Stomach smooth muscle (tissue), 2 donors: ENCODE data around the gene GSTA4.
A peak's percentile ranks its signal among the peaks of the same experiment; 100 is the strongest.

ENCODE experiments used
- H3K27ac ChIP-seq: one replicate; pipeline ENCODE4 v1.7.0; 2013; ENCODE audit warnings: mild to moderate bottlenecking, low read length, inconsistent platforms
- H3K27me3 ChIP-seq, 2 donors: one replicate each; pipeline ENCODE4 v1.7.0; 2013; ENCODE audit warnings: low read length in 2 of 2; ENCODE audit not compliant: insufficient read depth in 2 of 2, control insufficient read depth in 1 of 2
- H3K36me3 ChIP-seq, 2 donors: one replicate each; pipeline ENCODE4 v1.7.0; 2013; ENCODE audit warnings: low read length in 2 of 2; ENCODE audit not compliant: control insufficient read depth in 2 of 2, insufficient read depth in 2 of 2
- H3K4me1 ChIP-seq: one replicate; pipeline ENCODE4 v1.7.0; 2013; ENCODE audit warnings: low read length; ENCODE audit not compliant: control insufficient read depth, insufficient read depth
- H3K4me3 ChIP-seq, 2 donors: one replicate each; pipeline ENCODE4 v1.7.0; 2013; ENCODE audit warnings: low read length in 2 of 2
- H3K9ac ChIP-seq, 2 donors: one replicate each; pipeline ENCODE4 v1.7.0; 2013; ENCODE audit warnings: low read length in 2 of 2, mild to moderate bottlenecking in 1 of 2
- H3K9me3 ChIP-seq, 2 donors: one replicate each; pipeline ENCODE4 v1.7.0; 2013; ENCODE audit warnings: low read length in 2 of 2; ENCODE audit not compliant: control insufficient read depth in 2 of 2
- donor health status: healthy.
- donor health status: Pancreatic carcinoma.

GSTA4 gene

GRCh38 chr6:53032849-53033248 lies 37.8 kb upstream of the GSTA4 start:
- peak overlapping the region; percentile 3 for H3K27ac ChIP-seq
- peaks cover 33 to 36% of the 10 kb centered on the region in 2 donors for H3K36me3 ChIP-seq

DNA sequence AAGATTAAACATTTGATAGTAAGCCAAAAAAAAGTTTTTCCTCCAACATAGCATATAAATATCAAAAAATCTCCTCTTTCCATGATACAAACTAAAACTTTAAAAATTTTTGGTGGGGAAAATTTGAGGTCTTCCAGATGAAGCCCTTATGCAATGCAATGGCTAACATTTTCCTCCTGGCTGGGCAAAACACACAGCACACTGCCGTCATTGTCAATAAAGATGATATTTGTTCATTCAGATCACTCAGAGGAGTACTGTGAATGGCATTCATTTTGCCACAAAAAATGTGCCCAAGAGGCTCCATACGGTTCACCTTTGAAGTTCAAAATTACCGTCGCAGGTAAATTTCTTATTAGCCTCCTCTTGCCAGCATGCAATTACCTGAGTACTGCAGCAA lies 36.2 kb upstream of the GSTA4 start:
- H3K4me3 ChIP-seq, result no peak overlapping the region
- no peaks in the 10 kb centered on the region for H3K27me3 ChIP-seq
- no peak overlapping the region for H3K9ac ChIP-seq
- H3K4me1 ChIP-seq, result peaks cover 9% of the 10 kb centered on the region
- no peaks in the 10 kb centered on the region for H3K9me3 ChIP-seq
- H3K36me3 ChIP-seq, result peaks cover 38 to 43% of the 10 kb centered on the region in 2 donors
- H3K27ac ChIP-seq, result no peak overlapping the region

More at GRCh38 chr6:53032849-53033248, 37.8 kb upstream of the GSTA4 start:
- Histone ChIP-seq H3K4me1 (peaks cover 9% of the 10 kb centered on the region), H3K9ac (no peak overlapping the region), H3K4me3 (peak overlapping the region in 1 of 2 donors; percentile 0), H3K9me3 (no peaks in the 10 kb centered on the region), H3K27me3 (no peaks in the 10 kb centered on the region)

- H3K4me1 ChIP-seq, result peaks cover 6% of the 10 kb centered on the region
- H3K27me3 ChIP-seq, result no peaks in the 10 kb centered on the region
- H3K9me3 ChIP-seq, result no peaks in the 10 kb centered on the region
- H3K27ac ChIP-seq, result no peak overlapping the region
- H3K4me3 ChIP-seq, result no peak overlapping the region
- no peak overlapping the region for H3K9ac ChIP-seq
- peaks cover 32 to 51% of the 10 kb centered on the region in 2 donors for H3K36me3 ChIP-seq
These were observed 34.7 kb upstream of the GSTA4 start for GRCh38 chr6:53029761-53030160.

- Histone ChIP-seq H3K27ac (no peak overlapping the region), H3K4me3 (no peak overlapping the region), H3K9ac (no peak overlapping the region), H3K4me1 (peaks cover 6% of the 10 kb centered on the region), H3K36me3 (peaks cover 29 to 48% of the 10 kb centered on the region in 2 donors), H3K27me3 (no peaks in the 10 kb centered on the region), H3K9me3 (no peaks in the 10 kb centered on the region)
These were observed 34.2 kb upstream of the GSTA4 start for GRCh38 chr6:53029257-53029656.

DNA sequence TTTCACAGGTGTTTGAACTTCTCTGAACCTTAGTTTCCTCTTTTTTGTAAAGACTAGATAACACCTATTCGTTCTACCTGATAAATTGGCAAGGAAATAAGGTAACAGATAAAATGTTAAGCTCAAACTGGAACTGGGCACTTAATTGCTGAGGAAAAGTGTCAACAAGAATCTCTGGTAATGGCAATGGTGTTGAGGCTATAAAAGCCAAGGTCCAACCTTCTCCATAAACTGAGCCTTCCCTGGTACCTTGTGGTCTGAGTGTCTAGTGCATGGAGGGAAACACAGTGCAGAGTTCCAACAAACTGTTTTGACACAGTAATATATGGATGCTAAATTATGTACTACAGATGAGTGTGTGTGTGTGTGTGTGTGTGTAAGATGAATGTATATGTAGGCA lies 33.4 kb upstream of the GSTA4 start:
- H3K36me3 ChIP-seq, result peaks cover 32 to 53% of the 10 kb centered on the region in 2 donors
- H3K9ac ChIP-seq, result no peak overlapping the region
- peaks cover 6% of the 10 kb centered on the region for H3K4me1 ChIP-seq
- H3K4me3 ChIP-seq, result no peak overlapping the region
- no peaks in the 10 kb centered on the region for H3K27me3 ChIP-seq
- H3K27ac ChIP-seq, result no peak overlapping the region
- H3K9me3 ChIP-seq, result no peaks in the 10 kb centered on the region

- Histone ChIP-seq H3K36me3 (peaks cover 32 to 52% of the 10 kb centered on the region in 2 donors), H3K27me3 (no peaks in the 10 kb centered on the region), H3K27ac (no peak overlapping the region), H3K9me3 (no peaks in the 10 kb centered on the region), H3K9ac (no peak overlapping the region), H3K4me1 (no peaks in the 10 kb centered on the region), H3K4me3 (no peak overlapping the region)
These were observed 32.1 kb upstream of the GSTA4 start for GRCh38 chr6:53027131-53027718.

DNA sequence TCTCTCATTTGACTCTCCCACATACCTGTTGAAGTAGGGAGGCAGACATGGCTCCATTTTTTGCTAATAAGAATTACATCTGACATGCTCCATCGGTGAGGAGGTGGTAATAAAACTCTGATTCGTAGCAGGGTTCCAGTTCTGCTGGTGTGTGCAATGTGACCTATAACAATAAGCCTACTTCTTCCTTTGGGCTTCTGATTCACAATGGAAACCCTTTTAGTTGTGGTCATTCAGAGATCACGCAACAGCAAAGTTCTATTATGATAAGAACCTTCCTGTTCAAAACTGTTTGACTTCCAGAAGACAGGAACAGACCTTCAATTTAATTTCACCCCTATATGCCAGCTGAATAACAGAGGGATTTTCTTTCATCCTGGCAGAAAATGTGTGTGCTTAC lies 31.4 kb upstream of the GSTA4 start:
- Histone ChIP-seq H3K4me3 (no peak overlapping the region), H3K36me3 (peaks cover 27 to 51% of the 10 kb centered on the region in 2 donors), H3K9me3 (no peaks in the 10 kb centered on the region), H3K9ac (no peak overlapping the region), H3K27ac (no peak overlapping the region), H3K27me3 (no peaks in the 10 kb centered on the region), H3K4me1 (no peaks in the 10 kb centered on the region)

DNA sequence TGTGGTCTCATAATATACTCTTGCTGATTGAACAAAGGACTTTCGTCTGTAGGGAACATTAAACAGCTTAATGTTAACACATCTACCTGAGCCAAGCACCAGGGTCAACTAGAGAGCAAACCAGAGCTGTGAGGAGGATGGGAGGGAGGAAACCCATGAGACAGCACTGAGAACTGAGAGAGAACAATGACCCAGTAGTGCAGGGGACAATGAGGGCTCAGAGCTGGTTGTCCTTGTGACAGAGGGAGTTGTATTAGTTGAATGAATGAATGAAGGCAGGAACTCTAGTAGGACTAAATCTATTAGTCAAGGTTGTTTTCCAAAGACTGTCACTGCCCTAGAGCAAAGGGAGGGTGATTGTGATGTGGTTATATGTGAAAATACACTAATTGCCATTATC lies 28.2 kb upstream of the GSTA4 start:
- no peaks in the 10 kb centered on the region for H3K4me1 ChIP-seq
- no peak overlapping the region for H3K27ac ChIP-seq
- no peak overlapping the region for H3K4me3 ChIP-seq
- no peaks in the 10 kb centered on the region for H3K27me3 ChIP-seq
- peaks cover 10 to 31% of the 10 kb centered on the region in 2 donors for H3K36me3 ChIP-seq
- no peak overlapping the region for H3K9ac ChIP-seq
- no peaks in the 10 kb centered on the region for H3K9me3 ChIP-seq

GRCh38 chr6:53020005-53020744 lies 25.1 kb upstream of the GSTA4 start:
- peaks cover 32 to 33% of the 10 kb centered on the region in 2 donors for H3K36me3 ChIP-seq
- H3K4me1 ChIP-seq, result no peaks in the 10 kb centered on the region
- no peak overlapping the region for H3K9ac ChIP-seq
- no peaks in the 10 kb centered on the region for H3K9me3 ChIP-seq
- H3K27me3 ChIP-seq, result no peaks in the 10 kb centered on the region
- H3K27ac ChIP-seq, result no peak overlapping the region
- H3K4me3 ChIP-seq, result no peak overlapping the region

DNA sequence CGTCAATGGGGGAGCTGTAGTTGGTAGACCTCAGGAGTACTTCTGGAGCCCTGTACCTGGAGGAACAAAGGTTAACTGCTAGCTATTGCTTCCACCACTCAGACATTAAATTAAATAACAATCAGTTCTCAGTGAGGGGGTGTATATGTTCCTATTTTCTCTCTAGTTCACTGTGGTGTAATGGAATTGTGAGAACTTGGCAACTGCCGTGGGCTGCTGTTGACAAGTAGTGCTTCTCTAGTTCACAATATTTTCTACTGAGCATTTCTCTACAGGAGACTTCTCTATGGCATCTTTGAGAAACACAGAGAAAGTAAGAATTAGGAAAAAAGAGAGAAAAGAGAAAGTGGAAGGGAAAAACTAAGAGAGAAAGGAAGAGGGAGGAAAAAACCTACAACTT lies 23.4 kb upstream of the GSTA4 start:
- Histone ChIP-seq H3K27ac (no peak overlapping the region), H3K4me1 (no peaks in the 10 kb centered on the region), H3K36me3 (peaks cover 36 to 42% of the 10 kb centered on the region in 2 donors), H3K27me3 (no peaks in the 10 kb centered on the region), H3K4me3 (no peak overlapping the region), H3K9ac (no peak overlapping the region), H3K9me3 (no peaks in the 10 kb centered on the region)

DNA sequence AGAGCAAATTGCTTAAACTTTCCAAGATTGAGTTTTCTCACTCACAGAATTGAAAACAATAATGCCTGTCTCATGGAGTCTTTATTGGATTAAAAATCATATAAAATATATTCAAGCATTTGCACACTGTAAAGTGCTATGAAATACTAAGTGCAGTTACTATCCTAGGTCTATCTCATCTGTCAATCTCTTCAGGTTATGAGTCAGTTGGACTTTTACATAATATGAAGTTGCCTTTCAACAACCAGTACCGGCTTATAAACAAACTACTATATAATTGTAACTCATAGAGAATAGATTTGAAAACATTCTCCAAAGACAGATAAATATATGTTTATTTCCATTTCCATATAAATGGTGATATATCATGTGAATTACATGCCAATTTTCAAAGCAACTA lies 20.4 kb upstream of the GSTA4 start:
- Histone ChIP-seq H3K4me3 (no peak overlapping the region), H3K36me3 (peaks cover 55 to 66% of the 10 kb centered on the region in 2 donors), H3K4me1 (no peaks in the 10 kb centered on the region), H3K9me3 (no peaks in the 10 kb centered on the region), H3K27ac (no peak overlapping the region), H3K27me3 (no peaks in the 10 kb centered on the region), H3K9ac (no peak overlapping the region)
